IMR-90 (cell line): ENCODE results near the gene SPATC1L.

Experiments
- BHLHE40 ChIP-seq: fragments of 150-350 bp; IDR thresholded peaks from 2 replicates; pipeline ENCODE4 v1.6.1; 2016; ENCODE audit warnings: mild to moderate bottlenecking, low read depth, low read length
- CEBPB ChIP-seq: IDR thresholded peaks from 2 replicates; pipeline ENCODE4 v1.6.1; 2012; ENCODE audit warnings: low read depth, low read length, improper control_type of control experiment
- FOS ChIP-seq: fragments of 150-350 bp; IDR thresholded peaks from 2 replicates; pipeline ENCODE4 v1.6.1; 2016; ENCODE audit warnings: low read depth, low read length
- MAFK ChIP-seq: IDR thresholded peaks from 2 replicates; pipeline ENCODE4 v1.6.1; 2012; ENCODE audit warnings: low read depth, low read length, improper control_type of control experiment
- POLR2A ChIP-seq: IDR thresholded peaks from 2 replicates; pipeline ENCODE4 v1.6.1; 2012; ENCODE audit warnings: mild to moderate bottlenecking, low read depth, low read length
- RAD21 ChIP-seq: IDR thresholded peaks from 2 replicates; pipeline ENCODE4 v1.6.1; 2012; ENCODE audit warnings: low read length, improper control_type of control experiment
- RCOR1 ChIP-seq: IDR thresholded peaks from 2 replicates; pipeline ENCODE4 v1.6.1; 2012; ENCODE audit warnings: mild to moderate bottlenecking, low read length, improper control_type of control experiment; ENCODE audit not compliant: insufficient replicate concordance
- TF ChIP-seq, protein P1 (sequence below): conservative IDR thresholded peaks from 2 replicates; pipeline ENCODE4 v1.5.1; 2012; ENCODE audit warnings: mild to moderate bottlenecking, low read depth, low read length, improper control_type of control experiment
- TF ChIP-seq, protein P2 (sequence below): fragments of 150-350 bp; IDR thresholded peaks from 2 replicates; pipeline ENCODE4 v1.6.1; 2016; ENCODE audit warnings: low read depth, mild to moderate bottlenecking, low read length, moderate library complexity, borderline replicate concordance

DNA sequence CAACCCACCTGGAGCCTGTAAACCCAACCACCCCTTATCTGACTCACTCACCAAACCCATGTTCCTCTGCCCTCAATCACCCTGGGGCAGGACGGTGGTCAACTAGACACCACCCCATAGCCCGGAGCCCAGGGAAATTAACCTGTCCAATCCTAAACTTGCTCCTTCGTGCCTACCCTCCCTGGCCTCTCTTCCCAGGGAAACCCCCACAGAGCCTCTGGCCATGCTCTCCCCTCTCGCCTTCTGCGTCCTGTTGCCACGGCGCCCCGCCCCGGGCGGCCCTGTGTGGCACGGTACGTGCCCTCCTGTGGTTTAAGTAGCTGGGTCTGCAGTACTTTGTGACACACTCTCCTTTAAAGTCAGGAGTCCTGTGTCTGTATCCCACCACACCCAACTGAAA is 24.9 kb downstream of the SPATC1L start:
- TF ChIP-seq POLR2A (no peak), RCOR1 (no peak), CEBPB (no peak), FOS (no peak), MAFK (no peak), RAD21 (no peak), BHLHE40 (no peak)
- TF ChIP-seq, protein P1, sequence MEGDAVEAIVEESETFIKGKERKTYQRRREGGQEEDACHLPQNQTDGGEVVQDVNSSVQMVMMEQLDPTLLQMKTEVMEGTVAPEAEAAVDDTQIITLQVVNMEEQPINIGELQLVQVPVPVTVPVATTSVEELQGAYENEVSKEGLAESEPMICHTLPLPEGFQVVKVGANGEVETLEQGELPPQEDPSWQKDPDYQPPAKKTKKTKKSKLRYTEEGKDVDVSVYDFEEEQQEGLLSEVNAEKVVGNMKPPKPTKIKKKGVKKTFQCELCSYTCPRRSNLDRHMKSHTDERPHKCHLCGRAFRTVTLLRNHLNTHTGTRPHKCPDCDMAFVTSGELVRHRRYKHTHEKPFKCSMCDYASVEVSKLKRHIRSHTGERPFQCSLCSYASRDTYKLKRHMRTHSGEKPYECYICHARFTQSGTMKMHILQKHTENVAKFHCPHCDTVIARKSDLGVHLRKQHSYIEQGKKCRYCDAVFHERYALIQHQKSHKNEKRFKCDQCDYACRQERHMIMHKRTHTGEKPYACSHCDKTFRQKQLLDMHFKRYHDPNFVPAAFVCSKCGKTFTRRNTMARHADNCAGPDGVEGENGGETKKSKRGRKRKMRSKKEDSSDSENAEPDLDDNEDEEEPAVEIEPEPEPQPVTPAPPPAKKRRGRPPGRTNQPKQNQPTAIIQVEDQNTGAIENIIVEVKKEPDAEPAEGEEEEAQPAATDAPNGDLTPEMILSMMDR = no peak
- TF ChIP-seq, protein P2, sequence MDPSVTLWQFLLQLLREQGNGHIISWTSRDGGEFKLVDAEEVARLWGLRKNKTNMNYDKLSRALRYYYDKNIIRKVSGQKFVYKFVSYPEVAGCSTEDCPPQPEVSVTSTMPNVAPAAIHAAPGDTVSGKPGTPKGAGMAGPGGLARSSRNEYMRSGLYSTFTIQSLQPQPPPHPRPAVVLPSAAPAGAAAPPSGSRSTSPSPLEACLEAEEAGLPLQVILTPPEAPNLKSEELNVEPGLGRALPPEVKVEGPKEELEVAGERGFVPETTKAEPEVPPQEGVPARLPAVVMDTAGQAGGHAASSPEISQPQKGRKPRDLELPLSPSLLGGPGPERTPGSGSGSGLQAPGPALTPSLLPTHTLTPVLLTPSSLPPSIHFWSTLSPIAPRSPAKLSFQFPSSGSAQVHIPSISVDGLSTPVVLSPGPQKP = no peak
